Esophagus muscularis mucosa (tissue), 4 donors: Measurements from ENCODE around the gene PLEKHA7. TPM values are rescaled to one million over a fixed set of nuclear protein-coding genes. Genes with fewer than 3 reads are reported as not detected.

Source experiments
- DNase-seq: peaks from one replicate; pipeline ENCODE4 v3.0.0-alpha.2; 2017; ENCODE audit errors: extremely low spot score
- H3K27ac ChIP-seq, 4 donors: fragments of 200-600 bp; sonication (generic); replicated peaks in 1 of 4; 1 replicate in 3 of 4; 2 replicates in 1 of 4; pipeline ENCODE4 v1.5.1; 2016 to 2019; ENCODE audit warnings: mild to moderate bottlenecking in 1 of 4
- H3K27me3 ChIP-seq, 4 donors: fragments of 200-600 bp; sonication (generic); one replicate each; pipeline versions ENCODE4 v1.5.1 to v1.6.0; 2016 to 2019
- H3K36me3 ChIP-seq, 4 donors: fragments of 200-600 bp; sonication (generic); one replicate each; pipeline ENCODE4 v1.5.1; 2016 to 2019
- H3K4me1 ChIP-seq, 4 donors: fragments of 200-600 bp; sonication (generic); one replicate each; pipeline ENCODE4 v1.5.1; 2016 to 2019
- H3K4me3 ChIP-seq, 4 donors: fragments of 200-600 bp; sonication (generic); 1 replicate in 2 of 4; 2 replicates in 2 of 4; pipeline ENCODE4 v1.5.1; 2016 to 2019; ENCODE audit warnings: mild to moderate bottlenecking in 4 of 4, moderate library complexity in 1 of 4
- H3K9me3 ChIP-seq, 4 donors: fragments of 200-600 bp; sonication (generic); 1 replicate in 3 of 4; 2 replicates in 1 of 4; pipeline ENCODE4 v1.5.1; 2016 to 2019
- CTCF ChIP-seq, 3 experiments: fragments of 200-600 bp in 2 of 3; fragments of 450-650 bp in 1 of 3; sonication (generic) in 2 of 3; IDR thresholded peaks; one replicate each; pipeline ENCODE4 v1.5.1; 2017 to 2019; ENCODE audit warnings: antibody characterized with exemption in 3 of 3, mild to moderate bottlenecking in 2 of 3, moderate library complexity in 1 of 3
- EP300 ChIP-seq: sonication (generic); formaldehyde crosslinking; IDR thresholded peaks from one replicate; pipeline ENCODE4 v1.6.1; 2017; ENCODE audit warnings: antibody characterized with exemption
- POLR2A ChIP-seq: fragments of 450-650 bp; IDR thresholded peaks from one replicate; pipeline ENCODE4 v1.6.1; 2017; ENCODE audit warnings: antibody characterized with exemption, moderate library complexity, mild to moderate bottlenecking, low read depth
- POLR2AphosphoS5 ChIP-seq, 2 donors: sonication (generic); formaldehyde crosslinking; IDR thresholded peaks; one replicate each; pipeline ENCODE4 v1.6.1; 2017; ENCODE audit warnings: antibody characterized with exemption in 2 of 2
- WGBS: methylation state at CpG from one replicate; pipeline ENCODE4 v1.1.5; 2018; 5-methylcytosine and 5-hydroxymethylcytosine counted together
- intact Hi-C: fragments of 100-400 bp; cut with DNase I; formaldehyde crosslinking; loops from one replicate; pipeline ENCODE4 v1.15.1; 2023
- total RNA-seq, 4 donors: library from RNA; depleted of rRNA; stranded (reverse); fragments of >200 nt; gene quantifications; one replicate each; pipeline versions ENCODE4 v1.1.0 to v1.2.1, GENCODE V29; 2016

PLEKHA7 gene
- total RNA-seq, 4 donors from 2014 or later = 5.8 to 9.1 (median 7.7) TPM

- Histone ChIP-seq H3K4me3 (no peak overlapping the region), H3K36me3 (no peaks in the 10 kb centered on the region), H3K27me3 (no peaks in the 10 kb centered on the region), H3K27ac (no peak overlapping the region), H3K4me1 (peaks cover 0 to 8% (median 0%) of the 10 kb centered on the region in 4 donors), H3K9me3 (no peaks in the 10 kb centered on the region)
- intact Hi-C loops = no loop called here
- 57% methylated on average over 9 of the region's 9 CpGs for WGBS
- no peak for DNase-seq
- TF ChIP-seq EP300 = no peak
These were observed 240.0 kb downstream of the PLEKHA7 start for GRCh38 chr11:16773981-16774935.

- Histone ChIP-seq H3K4me3 (no peak overlapping the region), H3K4me1 (peaks cover 0 to 7% (median 0%) of the 10 kb centered on the region in 4 donors), H3K36me3 (no peaks in the 10 kb centered on the region), H3K27me3 (no peaks in the 10 kb centered on the region), H3K9me3 (no peaks in the 10 kb centered on the region), H3K27ac (no peak overlapping the region)
- WGBS = 96% methylated on average over 2 of the region's 2 CpGs
- TF ChIP-seq POLR2AphosphoS5 (IDR thresholded peaks at IDR 0.05) (no peak), CTCF (IDR thresholded peaks at IDR 0.05) (no peak), POLR2A (no peak), EP300 (no peak)
- intact Hi-C loops = no loop called here
- peak; percentile 29 for DNase-seq
These were observed 242.1 kb downstream of the PLEKHA7 start for GRCh38 chr11:16772141-16772512.

GRCh38 chr11:16771350-16772140, 242.7 kb downstream of the PLEKHA7 start:
- no peaks in the 10 kb centered on the region for H3K27me3 ChIP-seq
- no peak overlapping the region for H3K27ac ChIP-seq
- H3K9me3 ChIP-seq = no peaks in the 10 kb centered on the region
- peaks cover 0 to 2% (median 0%) of the 10 kb centered on the region in 4 donors for H3K4me1 ChIP-seq
- DNase-seq = peak; percentile 86
- 90% methylated on average over 12 of the region's 12 CpGs for WGBS
- no peaks in the 10 kb centered on the region for H3K36me3 ChIP-seq
- H3K4me3 ChIP-seq = no peak overlapping the region
- intact Hi-C loops = no loop called here
- TF ChIP-seq CTCF (IDR thresholded peaks at IDR 0.05) = no peak
- TF ChIP-seq POLR2AphosphoS5 (IDR thresholded peaks at IDR 0.05) = no peak
- no peak for TF ChIP-seq POLR2A
- no peak for TF ChIP-seq EP300

- Histone ChIP-seq H3K9me3 (no peaks in the 10 kb centered on the region), H3K36me3 (no peaks in the 10 kb centered on the region), H3K4me3 (no peak overlapping the region), H3K27ac (no peak overlapping the region), H3K4me1 (no peaks in the 10 kb centered on the region), H3K27me3 (no peaks in the 10 kb centered on the region)
- intact Hi-C loops = no loop called here
- WGBS = 80% methylated on average over 11 of the region's 11 CpGs
- peak; percentile 79 for DNase-seq
- no peak for TF ChIP-seq POLR2AphosphoS5 (IDR thresholded peaks at IDR 0.05)
- TF ChIP-seq POLR2A = no peak
- TF ChIP-seq CTCF (IDR thresholded peaks at IDR 0.05) = no peak
- TF ChIP-seq EP300 = no peak
These were observed 244.2 kb downstream of the PLEKHA7 start for GRCh38 chr11:16770016-16770415.

- 94% methylated on average over 4 of the region's 4 CpGs for WGBS
- no peak for DNase-seq
- no peak for TF ChIP-seq POLR2AphosphoS5 (IDR thresholded peaks at IDR 0.05)
- no peak for TF ChIP-seq POLR2A
- TF ChIP-seq EP300 = no peak
- no peak for TF ChIP-seq CTCF (IDR thresholded peaks at IDR 0.05)
These were observed 244.8 kb downstream of the PLEKHA7 start for GRCh38 chr11:16769386-16769785.

More at GRCh38 chr11:16769386-16769785, 244.8 kb downstream of the PLEKHA7 start:
- H3K36me3 ChIP-seq = no peaks in the 10 kb centered on the region
- no peaks in the 10 kb centered on the region for H3K9me3 ChIP-seq
- H3K4me1 ChIP-seq = no peaks in the 10 kb centered on the region
- intact Hi-C loops = no loop called here
- H3K4me3 ChIP-seq = no peak overlapping the region
- H3K27me3 ChIP-seq = no peaks in the 10 kb centered on the region
- H3K27ac ChIP-seq = no peak overlapping the region
